ENCODE data around the gene MAFB.

Gene MAFB

GRCh38 chr20:40710603-40711002, 21.6 kb upstream of the MAFB start:
- TF ChIP-seq CTCF (IDR thresholded peaks at IDR 0.05; ENCODE audit: low read depth, low read length) = no peak

GRCh38 chr20:40706977-40707582, 18.0 kb upstream of the MAFB start:
- peaks cover 68% of the 10 kb centered on the region for H3K27me3 ChIP-seq (ENCODE audit: insufficient read depth, low read depth, severe bottlenecking)
- no peak overlapping the region for H3K4me3 ChIP-seq (ENCODE audit: low read depth, low read length)
- H3K9me3 ChIP-seq (ENCODE audit: severe bottlenecking) = no peaks in the 10 kb centered on the region
- DNase-seq = no peak
- TF ChIP-seq CTCF (IDR thresholded peaks at IDR 0.05; ENCODE audit: low read depth, low read length) = no peak
- no peak overlapping the region for H3K27ac ChIP-seq
- H3K36me3 ChIP-seq = no peaks in the 10 kb centered on the region

More at GRCh38 chr20:40710603-40711002, 21.6 kb upstream of the MAFB start:
- Histone ChIP-seq H3K27me3 (ENCODE audit: insufficient read depth, low read depth, severe bottlenecking) (peaks cover 81% of the 10 kb centered on the region), H3K4me3 (ENCODE audit: low read depth, low read length) (no peak overlapping the region), H3K9me3 (ENCODE audit: severe bottlenecking) (no peaks in the 10 kb centered on the region), H3K27ac (no peak overlapping the region), H3K36me3 (no peaks in the 10 kb centered on the region)
- DNase-seq = no peak

GRCh38 chr20:40705413-40705812, 16.4 kb upstream of the MAFB start:
- H3K36me3 ChIP-seq = no peaks in the 10 kb centered on the region
- no peak for TF ChIP-seq CTCF (IDR thresholded peaks at IDR 0.05; ENCODE audit: low read depth, low read length)
- DNase-seq = no peak
- no peaks in the 10 kb centered on the region for H3K9me3 ChIP-seq (ENCODE audit: severe bottlenecking)
- H3K27ac ChIP-seq = no peak overlapping the region
- peaks cover 63% of the 10 kb centered on the region for H3K27me3 ChIP-seq (ENCODE audit: insufficient read depth, low read depth, severe bottlenecking)
- H3K4me3 ChIP-seq (ENCODE audit: low read depth, low read length) = no peak overlapping the region

DNA sequence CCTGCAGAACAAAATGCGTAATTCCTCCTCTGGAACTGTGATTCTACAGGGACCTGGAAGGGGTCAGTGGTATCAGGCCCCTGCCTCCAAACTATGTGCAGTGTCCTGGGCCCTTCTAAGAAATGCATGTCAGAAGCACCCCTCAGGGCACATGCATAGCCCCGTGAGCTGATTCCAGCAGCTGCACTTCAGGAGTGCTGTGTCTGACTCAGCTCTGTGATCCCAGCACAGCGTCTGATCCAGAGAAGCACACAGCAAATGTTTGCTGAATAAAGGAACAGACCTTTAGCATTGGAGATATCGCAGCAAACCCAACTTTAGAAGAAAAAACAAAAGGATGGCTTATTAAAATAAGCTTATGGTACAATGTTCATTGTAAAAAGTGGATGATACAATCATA, 15.8 kb upstream of the MAFB start:
- TF ChIP-seq CTCF (IDR thresholded peaks at IDR 0.05; ENCODE audit: low read depth, low read length) = no peak
- Histone ChIP-seq H3K27me3 (ENCODE audit: insufficient read depth, low read depth, severe bottlenecking) (peaks cover 65% of the 10 kb centered on the region), H3K27ac (no peak overlapping the region), H3K9me3 (ENCODE audit: severe bottlenecking) (no peaks in the 10 kb centered on the region), H3K4me3 (ENCODE audit: low read depth, low read length) (no peak overlapping the region), H3K36me3 (no peaks in the 10 kb centered on the region)
- no peak for DNase-seq

GRCh38 chr20:40703975-40704530, 15.0 kb upstream of the MAFB start:
- H3K4me3 ChIP-seq (ENCODE audit: low read depth, low read length) = no peak overlapping the region

More at GRCh38 chr20:40703975-40704530, 15.0 kb upstream of the MAFB start:
- Histone ChIP-seq H3K9me3 (ENCODE audit: severe bottlenecking) (no peaks in the 10 kb centered on the region), H3K27ac (no peak overlapping the region), H3K36me3 (no peaks in the 10 kb centered on the region), H3K27me3 (ENCODE audit: insufficient read depth, low read depth, severe bottlenecking) (peaks cover 64% of the 10 kb centered on the region)
- no peak for TF ChIP-seq CTCF (IDR thresholded peaks at IDR 0.05; ENCODE audit: low read depth, low read length)
- DNase-seq = no peak
